ENCODE results near the gene TANGO6. TPM values are rescaled to one million over a fixed set of nuclear protein-coding genes. Genes with fewer than 3 reads are reported as not detected.

The TANGO6 gene
- total RNA-seq, 1 experiment from 2014 or later = 17.1 TPM

DNA sequence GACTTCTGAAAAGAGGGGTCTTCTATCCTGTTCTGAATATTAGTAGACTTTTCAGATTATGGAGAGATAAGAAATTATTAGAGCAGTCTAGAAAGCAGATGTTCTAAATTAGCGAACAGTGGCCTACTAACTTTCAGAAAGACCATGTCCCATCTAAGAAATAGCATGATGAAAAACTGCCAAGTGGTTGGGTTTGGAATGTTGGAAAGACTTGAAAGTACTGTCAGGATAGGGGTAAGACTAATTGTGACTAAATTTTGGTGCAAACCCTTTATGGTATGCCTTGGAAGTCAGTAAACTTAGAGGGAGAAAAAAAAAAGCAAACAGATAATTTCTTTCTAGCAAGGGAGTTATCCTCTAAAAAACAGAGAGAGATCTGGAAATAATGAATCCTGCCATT, 41.1 kb downstream of the TANGO6 start:
- Histone ChIP-seq H3K27ac (no peak overlapping the region), H3K4me1 (replicated peaks) (no peaks in the 10 kb centered on the region), H3K27me3 (replicated peaks) (no peaks in the 10 kb centered on the region), H3K36me3 (0 out of 2 replicates have a peak, but pooled peaks cover 2% of the 10 kb centered on the region), H3K4me3 (no peak overlapping the region), H3K9me3 (replicated peaks) (no peaks in the 10 kb centered on the region)
- no peak for DNase-seq (ENCODE audit: low read depth in 1 of 2, low spot score in 2 of 2)

DNA sequence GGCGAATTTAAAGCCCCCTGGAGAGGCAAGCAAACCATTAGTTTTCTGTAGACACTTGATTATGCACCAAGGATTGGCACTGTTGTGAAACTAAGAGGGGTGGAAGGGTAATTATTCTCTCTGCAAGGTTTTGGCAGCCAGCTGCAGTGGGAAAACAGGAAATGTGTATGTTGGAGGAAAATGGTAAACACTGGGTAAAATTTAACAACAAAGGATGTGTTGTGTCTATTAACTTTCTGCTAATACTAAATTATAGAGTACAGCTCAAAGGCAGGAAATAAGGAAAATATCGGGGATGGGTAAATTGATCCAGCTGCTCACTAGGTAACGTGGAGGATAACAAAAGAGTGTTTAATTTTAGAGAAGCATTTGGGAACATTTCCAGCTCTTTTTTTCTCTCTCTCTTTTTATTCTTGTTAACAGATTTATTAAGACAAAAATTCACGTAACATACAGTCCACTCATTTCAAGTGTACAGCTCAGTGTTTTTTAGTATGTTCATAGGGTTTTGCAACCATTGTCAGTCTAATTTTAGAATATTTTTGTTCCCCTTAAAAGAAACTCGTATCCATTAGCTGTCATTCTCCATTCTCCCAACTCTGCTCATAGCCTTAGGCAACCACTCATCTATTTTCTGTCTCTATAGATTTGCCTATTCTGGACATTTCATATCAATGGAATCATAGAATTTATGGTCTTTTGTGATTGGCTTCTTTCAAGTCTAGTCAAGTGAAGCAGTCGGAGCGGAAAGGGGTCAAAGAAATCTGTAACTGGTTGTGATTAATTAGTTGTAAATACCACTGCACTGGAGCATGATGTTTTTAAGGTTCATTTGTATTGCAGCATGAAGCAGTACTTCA, 41.8 kb downstream of the TANGO6 start:
- Histone ChIP-seq H3K27ac (no peak overlapping the region), H3K4me3 (no peak overlapping the region), H3K36me3 (0 out of 2 replicates have a peak, but pooled peaks cover 2% of the 10 kb centered on the region), H3K27me3 (replicated peaks) (no peaks in the 10 kb centered on the region), H3K9me3 (replicated peaks) (no peaks in the 10 kb centered on the region), H3K4me1 (replicated peaks) (no peaks in the 10 kb centered on the region)
- DNase-seq (ENCODE audit: low read depth in 1 of 2, low spot score in 2 of 2) = no peak

DNA sequence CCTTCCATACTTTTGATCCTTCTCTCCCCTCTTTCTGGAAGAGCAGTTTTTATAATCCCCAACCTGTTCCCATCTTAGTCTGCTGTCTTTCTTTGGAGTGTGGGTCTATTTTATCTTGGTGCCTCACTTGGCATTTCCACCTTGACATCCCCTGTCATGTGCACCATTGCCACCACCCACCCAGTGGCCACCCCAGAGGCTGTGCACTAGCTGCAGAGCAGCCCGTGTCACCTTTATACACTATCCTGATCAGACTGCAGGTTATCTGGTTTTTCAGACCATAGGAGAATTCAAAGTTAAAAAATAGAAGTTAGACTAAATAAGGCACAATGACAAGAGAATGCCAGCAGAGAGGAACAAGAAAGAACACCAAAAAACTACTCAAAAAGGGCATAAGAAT, 43.8 kb downstream of the TANGO6 start:
- Histone ChIP-seq H3K36me3 (no peaks in the 10 kb centered on the region), H3K27me3 (replicated peaks) (no peaks in the 10 kb centered on the region), H3K27ac (no peak overlapping the region), H3K4me1 (replicated peaks) (no peaks in the 10 kb centered on the region), H3K9me3 (replicated peaks) (no peaks in the 10 kb centered on the region), H3K4me3 (no peak overlapping the region)
- DNase-seq (ENCODE audit: low read depth in 1 of 2, low spot score in 2 of 2) = no peak

DNA sequence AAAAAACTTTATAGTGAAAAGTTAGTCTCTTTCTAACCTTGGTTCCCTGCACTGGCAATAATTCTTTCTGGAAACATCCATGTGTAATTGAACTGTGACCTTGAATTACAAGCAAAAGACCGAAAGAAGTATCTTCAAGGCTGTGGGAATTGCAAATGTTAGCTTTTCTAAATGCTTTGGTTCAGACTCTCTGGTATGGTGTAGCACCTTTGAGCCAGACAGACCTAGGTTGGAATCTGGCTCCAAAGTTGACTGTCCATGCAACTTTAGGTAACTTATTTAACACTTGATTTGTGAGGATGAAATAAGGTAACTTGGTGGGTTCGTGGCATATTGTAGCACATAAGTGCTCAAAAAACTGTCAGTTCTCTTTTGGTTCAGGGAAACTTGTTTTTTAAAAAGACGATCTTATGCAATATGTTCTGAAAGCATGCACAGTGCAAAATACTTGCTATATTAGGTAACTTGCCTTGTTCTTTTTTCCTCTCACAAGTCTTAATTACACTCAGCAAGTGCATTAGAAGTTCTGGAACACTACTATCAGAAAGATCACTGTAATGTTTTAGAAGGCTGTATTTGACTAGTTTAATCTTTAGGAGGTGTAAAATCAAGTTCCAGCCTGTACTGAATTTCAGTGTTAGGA, 46.3 kb downstream of the TANGO6 start:
- Histone ChIP-seq H3K4me1 (replicated peaks) (no peaks in the 10 kb centered on the region), H3K9me3 (replicated peaks) (no peaks in the 10 kb centered on the region), H3K27me3 (replicated peaks) (no peaks in the 10 kb centered on the region), H3K36me3 (no peaks in the 10 kb centered on the region), H3K27ac (no peak overlapping the region), H3K4me3 (no peak overlapping the region)
- no peak for DNase-seq (ENCODE audit: low read depth in 1 of 2, low spot score in 2 of 2)

DNA sequence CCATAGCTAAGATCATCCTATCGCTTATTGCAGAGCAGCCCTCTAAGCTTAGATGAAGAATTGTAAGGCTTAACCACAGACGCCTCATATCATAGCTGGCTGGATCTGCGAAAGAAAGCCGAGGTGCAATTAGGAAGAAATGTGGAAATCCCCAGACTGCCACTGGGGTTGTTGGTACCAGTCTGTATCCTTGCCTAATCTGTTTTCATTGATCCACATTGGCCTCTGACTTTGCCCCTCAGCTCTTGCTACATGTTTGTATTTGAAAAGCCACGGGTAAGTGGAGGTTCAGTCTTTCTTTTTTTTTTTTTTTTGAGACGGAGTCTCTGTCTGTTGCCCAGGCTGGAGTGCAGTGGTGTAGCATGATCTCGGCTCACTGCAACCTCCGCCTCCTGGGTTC, 48.9 kb downstream of the TANGO6 start:
- no peaks in the 10 kb centered on the region for H3K4me1 ChIP-seq (replicated peaks)
- no peaks in the 10 kb centered on the region for H3K36me3 ChIP-seq
- DNase-seq (ENCODE audit: low read depth in 1 of 2, low spot score in 2 of 2) = no peak
- no peaks in the 10 kb centered on the region for H3K27me3 ChIP-seq (replicated peaks)
- H3K4me3 ChIP-seq = no peak overlapping the region
- no peak overlapping the region for H3K27ac ChIP-seq
- no peaks in the 10 kb centered on the region for H3K9me3 ChIP-seq (replicated peaks)

DNA sequence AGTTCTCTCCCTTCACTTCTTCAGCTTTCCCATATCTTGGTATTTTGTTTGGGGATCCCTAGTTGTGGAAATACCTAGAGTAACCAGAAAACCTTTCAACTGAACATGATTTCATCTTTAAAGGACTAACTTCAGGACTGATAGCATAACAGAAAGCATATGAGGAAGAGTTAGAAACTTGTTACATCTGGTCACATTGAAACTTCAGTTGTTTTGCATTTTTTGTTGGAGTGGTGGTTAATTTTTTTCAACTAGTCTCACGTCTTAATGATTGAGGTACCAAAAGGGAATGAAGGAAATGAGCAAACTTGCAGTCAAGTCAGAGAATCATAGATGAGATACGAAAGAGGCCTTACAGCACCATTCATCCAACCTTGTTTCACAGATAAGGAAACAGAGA, 49.6 kb downstream of the TANGO6 start:
- H3K9me3 ChIP-seq (replicated peaks) = no peaks in the 10 kb centered on the region
- no peak overlapping the region for H3K27ac ChIP-seq
- no peaks in the 10 kb centered on the region for H3K27me3 ChIP-seq (replicated peaks)
- no peaks in the 10 kb centered on the region for H3K4me1 ChIP-seq (replicated peaks)
- H3K36me3 ChIP-seq = no peaks in the 10 kb centered on the region
- no peak for DNase-seq (ENCODE audit: low read depth in 1 of 2, low spot score in 2 of 2)
- H3K4me3 ChIP-seq = no peak overlapping the region

DNA sequence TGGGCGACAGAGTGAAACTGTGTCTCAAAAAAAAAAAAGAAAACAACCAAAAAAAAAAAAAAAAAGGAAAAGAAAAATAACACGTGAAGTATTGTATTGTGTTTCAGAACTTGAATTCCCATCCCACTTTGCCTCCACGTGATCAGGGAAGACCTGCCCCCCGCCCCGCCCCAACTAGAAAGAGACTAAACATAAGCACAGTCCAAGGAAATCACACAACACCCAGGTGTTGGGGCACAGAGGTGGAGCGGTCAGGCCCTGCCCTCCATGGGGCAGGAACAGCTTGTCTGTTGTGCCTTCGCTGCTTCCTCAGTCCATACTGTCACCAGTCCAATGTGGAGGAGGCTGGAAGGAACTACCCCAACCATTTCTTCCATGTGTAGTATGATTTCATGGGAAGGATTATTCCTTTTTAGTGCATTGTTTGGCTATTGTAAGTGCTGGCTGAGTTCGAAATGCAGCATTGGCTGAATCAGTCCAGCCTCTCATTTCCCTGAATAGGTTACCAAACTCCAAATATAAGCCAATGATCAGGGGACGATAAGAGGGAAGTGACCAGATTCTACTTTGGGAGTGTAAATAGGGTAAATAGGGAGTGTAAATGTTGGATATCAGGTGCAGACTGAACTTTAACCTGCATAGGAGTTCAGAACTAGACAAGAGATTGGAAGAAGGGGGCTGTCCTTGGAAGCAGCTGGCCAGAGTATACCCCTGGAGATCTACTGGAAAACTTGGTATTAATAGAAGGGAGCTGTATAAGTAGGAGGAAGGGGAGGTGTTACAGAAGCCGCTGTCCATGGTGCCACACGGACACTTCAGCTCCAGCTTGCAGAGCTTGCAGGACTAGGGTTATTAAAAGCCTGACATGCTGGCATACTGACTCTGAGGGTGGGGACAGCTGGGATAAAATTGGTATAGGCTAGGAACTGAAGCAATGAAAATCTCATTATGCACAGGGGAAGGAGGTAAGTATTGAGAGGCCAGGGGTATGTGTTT, 50.7 kb downstream of the TANGO6 start:
- Histone ChIP-seq H3K4me3 (no peak overlapping the region), H3K27ac (no peak overlapping the region), H3K4me1 (replicated peaks) (no peaks in the 10 kb centered on the region), H3K36me3 (no peaks in the 10 kb centered on the region), H3K27me3 (replicated peaks) (no peaks in the 10 kb centered on the region), H3K9me3 (replicated peaks) (no peaks in the 10 kb centered on the region)
- no peak for DNase-seq (ENCODE audit: low read depth in 1 of 2, low spot score in 2 of 2)

DNA sequence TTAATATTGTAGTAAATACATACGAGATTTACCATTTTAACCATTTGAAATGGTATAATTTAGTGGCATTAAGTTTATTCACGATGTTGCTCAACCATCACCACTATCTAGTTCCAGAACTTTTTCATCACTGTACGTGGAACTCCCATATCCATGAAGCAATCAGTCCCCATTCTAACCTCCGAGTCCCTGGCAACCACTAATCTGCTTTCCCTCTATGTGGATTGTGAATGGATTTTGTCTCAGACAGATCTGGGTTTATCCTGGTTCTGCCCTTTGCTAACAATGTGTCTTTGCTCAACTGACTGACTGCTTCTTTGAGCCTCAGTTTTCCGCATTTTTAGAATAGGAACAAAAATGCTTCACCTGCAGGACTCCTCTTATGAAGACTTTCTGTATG, 51.4 kb downstream of the TANGO6 start:
- H3K4me3 ChIP-seq = no peak overlapping the region
- H3K36me3 ChIP-seq = no peaks in the 10 kb centered on the region
- no peaks in the 10 kb centered on the region for H3K9me3 ChIP-seq (replicated peaks)
- no peak overlapping the region for H3K27ac ChIP-seq
- no peaks in the 10 kb centered on the region for H3K4me1 ChIP-seq (replicated peaks)
- no peak for DNase-seq (ENCODE audit: low read depth in 1 of 2, low spot score in 2 of 2)
- H3K27me3 ChIP-seq (replicated peaks) = no peaks in the 10 kb centered on the region

DNA sequence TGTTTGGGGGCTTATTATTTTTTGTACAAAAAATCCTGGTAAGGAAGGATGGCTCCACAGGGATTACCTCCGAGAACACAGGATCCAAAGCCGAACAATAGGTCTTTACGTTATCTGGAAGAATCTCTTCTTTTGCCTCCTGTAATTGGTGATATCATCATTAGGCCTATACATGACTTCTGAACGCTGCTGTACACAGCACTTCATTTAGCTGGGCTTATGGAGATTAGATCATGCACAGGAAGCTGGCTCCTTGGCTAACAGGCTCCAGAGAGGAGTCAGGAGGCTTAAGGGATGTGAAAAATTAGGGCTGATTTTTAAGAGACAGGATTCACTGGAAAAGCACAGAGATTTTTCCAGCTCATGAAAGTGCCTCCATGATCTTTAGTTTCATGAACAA, 54.7 kb downstream of the TANGO6 start:
- DNase-seq (ENCODE audit: low read depth in 1 of 2, low spot score in 2 of 2) = no peak
- H3K36me3 ChIP-seq = peaks cover 14% of the 10 kb centered on the region; the same call in 1 of the 2 replicates
- no peak overlapping the region for H3K27ac ChIP-seq
- H3K9me3 ChIP-seq (replicated peaks) = no peaks in the 10 kb centered on the region
- H3K4me3 ChIP-seq = no peak overlapping the region
- H3K4me1 ChIP-seq (replicated peaks) = no peaks in the 10 kb centered on the region
- no peaks in the 10 kb centered on the region for H3K27me3 ChIP-seq (replicated peaks)

DNA sequence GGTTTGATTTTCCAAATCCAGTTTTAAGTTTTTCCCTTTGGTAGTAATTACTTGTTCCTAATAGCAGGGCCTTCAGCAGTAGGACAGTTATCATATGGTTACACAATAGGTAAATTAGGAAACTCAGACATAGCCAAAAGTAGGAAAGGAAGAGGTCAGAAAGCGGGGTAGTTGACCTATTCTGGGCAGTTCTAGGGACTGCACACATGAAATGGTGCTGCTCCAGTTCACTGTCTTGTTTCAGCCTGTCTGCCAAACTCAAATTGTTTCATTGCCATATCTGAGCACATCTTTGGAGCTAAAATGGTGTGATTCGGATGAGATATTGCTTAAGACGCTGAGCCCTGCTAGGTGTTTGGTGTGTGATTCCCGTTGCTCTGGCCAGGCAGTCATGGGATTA, 56.7 kb downstream of the TANGO6 start:
- H3K27me3 ChIP-seq (replicated peaks) = no peaks in the 10 kb centered on the region
- H3K9me3 ChIP-seq (replicated peaks) = no peaks in the 10 kb centered on the region
- peaks cover 14% of the 10 kb centered on the region; the same call in 1 of the 2 replicates for H3K36me3 ChIP-seq
- H3K4me1 ChIP-seq (replicated peaks) = no peaks in the 10 kb centered on the region
- H3K4me3 ChIP-seq = no peak overlapping the region
- H3K27ac ChIP-seq = no peak overlapping the region
- DNase-seq (ENCODE audit: low read depth in 1 of 2, low spot score in 2 of 2) = no peak

DNA sequence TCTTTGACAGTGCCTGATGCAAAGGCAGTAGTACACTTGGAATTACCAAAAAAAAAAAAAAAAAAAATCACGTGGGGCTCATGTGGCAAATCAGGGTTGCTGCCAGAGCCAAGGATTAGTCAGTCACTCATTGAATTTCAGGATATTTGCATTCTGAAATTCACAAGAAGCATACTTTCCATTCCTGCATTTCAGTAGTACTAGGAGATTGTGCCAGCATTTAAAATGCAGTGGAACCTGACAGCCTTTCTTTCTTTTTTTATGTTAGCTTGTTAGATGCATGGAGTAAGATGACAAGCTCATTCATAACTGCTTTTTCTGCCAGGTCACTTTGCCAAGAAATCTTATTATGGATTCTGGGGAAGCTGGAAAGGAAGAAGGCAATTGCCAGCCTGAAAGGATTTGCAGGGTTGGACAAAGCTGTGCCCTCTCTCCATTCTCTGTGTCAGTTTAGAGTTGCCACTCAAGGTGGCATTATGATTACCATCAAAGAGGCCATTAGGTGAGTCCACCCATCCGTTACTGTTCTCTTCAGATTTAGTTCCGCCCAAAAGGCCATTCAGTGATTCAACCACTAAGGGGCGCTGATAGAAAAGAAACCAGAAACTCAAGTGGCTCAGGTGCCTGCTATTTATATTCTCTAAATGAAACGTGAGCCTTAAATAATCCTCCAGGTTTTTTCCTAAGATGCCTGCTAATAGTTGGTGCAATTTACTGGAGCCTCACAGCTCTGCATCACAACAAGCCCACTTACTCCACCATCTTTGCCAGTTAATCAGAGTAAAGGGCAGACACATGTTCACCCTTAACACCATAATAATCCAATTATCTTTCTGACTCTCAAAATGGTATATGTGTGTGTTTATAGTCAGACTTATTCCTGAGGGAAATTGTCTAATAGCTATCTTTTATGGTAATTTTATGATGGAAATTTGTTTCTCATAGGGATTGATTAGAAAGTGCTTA, 59.0 kb downstream of the TANGO6 start:
- no peaks in the 10 kb centered on the region for H3K9me3 ChIP-seq (replicated peaks)
- DNase-seq (ENCODE audit: low read depth in 1 of 2, low spot score in 2 of 2) = peak in 1 of 2 experiments; percentile 34
- no peaks in the 10 kb centered on the region for H3K4me1 ChIP-seq (replicated peaks)
- no peak overlapping the region for H3K27ac ChIP-seq
- no peaks in the 10 kb centered on the region for H3K27me3 ChIP-seq (replicated peaks)
- H3K36me3 ChIP-seq = peaks cover 14% of the 10 kb centered on the region; the same call in 1 of the 2 replicates
- H3K4me3 ChIP-seq = no peak overlapping the region

DNA sequence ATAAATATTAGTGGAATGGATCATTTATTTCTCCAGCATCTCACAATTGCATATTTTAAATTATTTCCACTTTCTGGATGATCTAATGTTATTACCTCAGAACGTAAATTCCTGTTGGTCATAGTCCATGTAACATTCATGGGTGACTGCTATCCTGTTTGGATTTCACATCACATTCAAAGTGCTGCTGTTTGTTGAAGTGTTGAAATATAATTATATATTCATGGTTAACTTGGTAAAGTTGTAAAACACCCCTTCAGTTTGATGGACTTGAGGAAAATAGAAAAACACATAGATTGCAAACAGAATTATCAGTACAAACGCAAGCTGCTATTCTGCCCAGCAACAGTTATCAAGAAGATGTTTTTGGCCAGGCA, 59.6 kb downstream of the TANGO6 start:
- H3K36me3 ChIP-seq = peaks cover 14% of the 10 kb centered on the region; the same call in 1 of the 2 replicates
- no peaks in the 10 kb centered on the region for H3K4me1 ChIP-seq (replicated peaks)
- no peak for DNase-seq (ENCODE audit: low read depth in 1 of 2, low spot score in 2 of 2)
- H3K4me3 ChIP-seq = no peak overlapping the region
- no peaks in the 10 kb centered on the region for H3K27me3 ChIP-seq (replicated peaks)
- H3K9me3 ChIP-seq (replicated peaks) = no peaks in the 10 kb centered on the region
- no peak overlapping the region for H3K27ac ChIP-seq

DNA sequence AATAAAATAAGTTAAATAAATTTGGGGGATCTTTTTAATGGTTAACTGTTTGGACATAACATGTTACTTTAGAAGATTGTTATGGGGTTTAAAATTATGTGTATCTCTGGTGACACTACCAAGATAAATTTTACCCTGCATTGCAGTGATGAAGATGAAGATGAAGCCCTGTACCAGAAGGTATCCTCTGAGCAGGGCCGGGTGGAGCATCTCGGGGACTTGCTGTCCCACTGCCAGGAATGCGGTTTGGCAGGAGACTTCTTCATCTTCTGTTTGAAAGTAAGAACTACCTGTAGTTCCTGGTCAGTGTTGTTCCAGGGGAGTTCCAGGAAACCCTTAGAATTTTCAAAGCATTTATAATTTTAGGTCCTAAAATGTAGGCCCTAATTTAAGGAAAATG, 64.0 kb downstream of the TANGO6 start:
- no peak overlapping the region for H3K27ac ChIP-seq
- H3K27me3 ChIP-seq (replicated peaks) = no peaks in the 10 kb centered on the region
- no peaks in the 10 kb centered on the region for H3K4me1 ChIP-seq (replicated peaks)
- peaks cover 21% of the 10 kb centered on the region for H3K36me3 ChIP-seq
- no peak for DNase-seq (ENCODE audit: low read depth in 1 of 2, low spot score in 2 of 2)
- no peak overlapping the region for H3K4me3 ChIP-seq
- H3K9me3 ChIP-seq (replicated peaks) = no peaks in the 10 kb centered on the region
